22Rv1 (cell line): ENCODE measurements around the gene MAML3.

ENCODE experiments used
- ZFX ChIP-seq: fragments of 450-650 bp; IDR thresholded peaks from 2 replicates; pipeline ENCODE4 v1.6.1; 2017; ENCODE audit warnings: antibody characterized with exemption, borderline replicate concordance
- TF ChIP-seq, protein P1 (sequence below): fragments of 450-650 bp; IDR thresholded peaks from 2 replicates; pipeline ENCODE4 v1.5.1; 2017; ENCODE audit warnings: mild to moderate bottlenecking

DNA sequence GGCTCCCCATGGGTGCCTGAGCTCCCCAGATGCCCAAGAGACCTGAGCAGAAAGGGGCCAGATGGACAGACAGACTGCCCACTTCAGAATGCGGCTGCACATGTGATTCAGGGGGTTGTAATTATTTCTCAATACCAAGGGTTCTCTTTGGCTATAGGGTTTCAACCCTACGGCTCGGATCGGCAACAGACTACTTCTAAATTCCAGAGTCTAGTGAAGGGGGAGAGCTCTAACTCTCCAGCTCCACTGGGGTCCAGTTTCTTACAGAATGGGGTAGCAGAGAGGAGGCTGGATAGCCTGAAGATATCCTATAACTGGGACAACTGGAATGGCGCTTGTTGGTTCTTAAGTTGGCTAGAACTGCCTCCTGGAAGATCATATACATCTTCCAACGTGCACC lies 352.1 kb downstream of the MAML3 start:
- TF ChIP-seq, protein P1, sequence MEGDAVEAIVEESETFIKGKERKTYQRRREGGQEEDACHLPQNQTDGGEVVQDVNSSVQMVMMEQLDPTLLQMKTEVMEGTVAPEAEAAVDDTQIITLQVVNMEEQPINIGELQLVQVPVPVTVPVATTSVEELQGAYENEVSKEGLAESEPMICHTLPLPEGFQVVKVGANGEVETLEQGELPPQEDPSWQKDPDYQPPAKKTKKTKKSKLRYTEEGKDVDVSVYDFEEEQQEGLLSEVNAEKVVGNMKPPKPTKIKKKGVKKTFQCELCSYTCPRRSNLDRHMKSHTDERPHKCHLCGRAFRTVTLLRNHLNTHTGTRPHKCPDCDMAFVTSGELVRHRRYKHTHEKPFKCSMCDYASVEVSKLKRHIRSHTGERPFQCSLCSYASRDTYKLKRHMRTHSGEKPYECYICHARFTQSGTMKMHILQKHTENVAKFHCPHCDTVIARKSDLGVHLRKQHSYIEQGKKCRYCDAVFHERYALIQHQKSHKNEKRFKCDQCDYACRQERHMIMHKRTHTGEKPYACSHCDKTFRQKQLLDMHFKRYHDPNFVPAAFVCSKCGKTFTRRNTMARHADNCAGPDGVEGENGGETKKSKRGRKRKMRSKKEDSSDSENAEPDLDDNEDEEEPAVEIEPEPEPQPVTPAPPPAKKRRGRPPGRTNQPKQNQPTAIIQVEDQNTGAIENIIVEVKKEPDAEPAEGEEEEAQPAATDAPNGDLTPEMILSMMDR = no peak
- no peak for TF ChIP-seq ZFX
